ENCODE results near the gene POTEB3. TPM values are rescaled to one million over a fixed set of nuclear protein-coding genes. Genes with fewer than 3 reads are reported as not detected.
"Not testable (repeated sequence)": the region's sequence is repeated elsewhere in the genome, so short reads cannot be mapped to it uniquely, and the experiment has no call there.

POTEB3 gene
- total and polyA plus RNA-seq, 2 donors (not counting 1 experiment from before 2014, with no cell fraction given), result not detected

- not testable (repeated sequence) for H3K4me1 ChIP-seq (ENCODE audit: control insufficient read depth, extremely low read depth, insufficient read depth, low read length); H3K4me2 ChIP-seq (ENCODE audit: extremely low read depth, insufficient read depth, low read length); H3K27me3 ChIP-seq (ENCODE audit: control insufficient read depth, insufficient read depth, low read length)
Measured at GRCh38 chr15:21368625-21369024, 71.7 kb downstream of the POTEB3 start.

More at GRCh38 chr15:21368625-21369024, 71.7 kb downstream of the POTEB3 start:
- DNase-seq (ENCODE audit: low read depth in 2 of 2); H2AFZ ChIP-seq (ENCODE audit: low read length); H3K79me2 ChIP-seq (ENCODE audit: control insufficient read depth, insufficient read depth, low read length); H3K9me3 ChIP-seq (ENCODE audit: control insufficient read depth, insufficient read depth, low read depth, low read length); H3K4me3 ChIP-seq (replicated peaks in 1 of 4; ENCODE audit: control extremely low read depth in 1 of 4, insufficient read depth in 1 of 4, low read depth in 3 of 4, low read length in 4 of 4); H4K20me1 ChIP-seq (ENCODE audit: control insufficient read depth, extremely low read depth, insufficient read depth, low read length); H3K9ac ChIP-seq (ENCODE audit: insufficient read depth, low read length); H3K27ac ChIP-seq (ENCODE audit: insufficient read depth, low read length); H3K36me3 ChIP-seq (ENCODE audit: control insufficient read depth, insufficient read depth, low read length): not testable (repeated sequence)
